Adipocyte (in vitro differentiated cells): Measurements from ENCODE around the gene ST3GAL5.

Experiments used
- DNase-seq: peaks from one replicate; pipeline ENCODE4 v3.0.0-alpha.2; 2015; ENCODE audit warnings: low read depth
- H3K27me3 ChIP-seq: replicated peaks from 2 replicates; pipeline ENCODE4 v1.7.0; 2013; ENCODE audit warnings: mild to moderate bottlenecking, low read length, moderate library complexity; ENCODE audit not compliant: control insufficient read depth, insufficient read depth
- H3K36me3 ChIP-seq: 2 replicates; pipeline ENCODE4 v1.7.0; 2013; ENCODE audit warnings: low read length, mild to moderate bottlenecking, moderate library complexity; ENCODE audit not compliant: control insufficient read depth, insufficient read depth, severe bottlenecking
- H3K4me1 ChIP-seq: 2 replicates; pipeline ENCODE4 v1.7.0; 2013; ENCODE audit warnings: mild to moderate bottlenecking, low read length, moderate library complexity; ENCODE audit not compliant: control insufficient read depth, insufficient read depth
- H3K4me3 ChIP-seq: 2 replicates; pipeline ENCODE4 v1.7.0; 2013; ENCODE audit warnings: mild to moderate bottlenecking, low read length, moderate library complexity
- H3K9ac ChIP-seq: 2 replicates; pipeline ENCODE4 v1.7.0; 2013; ENCODE audit warnings: mild to moderate bottlenecking, low read length, moderate library complexity
- H3K9me3 ChIP-seq: 2 replicates; pipeline ENCODE4 v1.7.0; 2013; ENCODE audit warnings: mild to moderate bottlenecking, low read length, moderate library complexity; ENCODE audit not compliant: control insufficient read depth

Gene ST3GAL5

GRCh38 chr2:85810371-85811179 lies 78.2 kb downstream of the ST3GAL5 start:
- H3K9me3 ChIP-seq = no peaks in the 10 kb centered on the region
- no peak for DNase-seq
- no peak overlapping the region for H3K4me3 ChIP-seq

GRCh38 chr2:85807756-85808155 lies 81.0 kb downstream of the ST3GAL5 start:
- no peak for DNase-seq
- H3K27me3 ChIP-seq = peaks cover 2% of the 10 kb centered on the region
- no peak overlapping the region for H3K9ac ChIP-seq

More at GRCh38 chr2:85810371-85811179, 78.2 kb downstream of the ST3GAL5 start:
- Histone ChIP-seq H3K9ac (peak overlapping the region; percentile 52), H3K27me3 (no peaks in the 10 kb centered on the region), H3K36me3 (no peaks in the 10 kb centered on the region), H3K4me1 (peaks cover 21% of the 10 kb centered on the region)

GRCh38 chr2:85806358-85807118 lies 82.3 kb downstream of the ST3GAL5 start:
- Histone ChIP-seq H3K9ac (no peak overlapping the region), H3K36me3 (no peaks in the 10 kb centered on the region), H3K9me3 (no peaks in the 10 kb centered on the region), H3K4me3 (no peak overlapping the region), H3K4me1 (peaks cover 25% of the 10 kb centered on the region), H3K27me3 (peaks cover 2% of the 10 kb centered on the region)
- DNase-seq = no peak

More at GRCh38 chr2:85807756-85808155, 81.0 kb downstream of the ST3GAL5 start:
- peaks cover 30% of the 10 kb centered on the region for H3K4me1 ChIP-seq
- no peak overlapping the region for H3K4me3 ChIP-seq
- H3K9me3 ChIP-seq = no peaks in the 10 kb centered on the region
- H3K36me3 ChIP-seq = no peaks in the 10 kb centered on the region

GRCh38 chr2:85804583-85804982 lies 84.2 kb downstream of the ST3GAL5 start:
- no peaks in the 10 kb centered on the region for H3K9me3 ChIP-seq
- no peak overlapping the region for H3K9ac ChIP-seq
- peak; percentile 56 for DNase-seq
- H3K36me3 ChIP-seq = no peaks in the 10 kb centered on the region
- H3K27me3 ChIP-seq = peaks cover 2% of the 10 kb centered on the region
- H3K4me3 ChIP-seq = no peak overlapping the region
- peaks cover 16% of the 10 kb centered on the region for H3K4me1 ChIP-seq

GRCh38 chr2:85803704-85804425 lies 84.9 kb downstream of the ST3GAL5 start:
- no peak for DNase-seq
- Histone ChIP-seq H3K27me3 (peaks cover 2% of the 10 kb centered on the region), H3K4me1 (peaks cover 16% of the 10 kb centered on the region), H3K9me3 (no peaks in the 10 kb centered on the region), H3K4me3 (no peak overlapping the region), H3K9ac (no peak overlapping the region), H3K36me3 (no peaks in the 10 kb centered on the region)

GRCh38 chr2:85802354-85803103 lies 86.3 kb downstream of the ST3GAL5 start:
- Histone ChIP-seq H3K9ac (no peak overlapping the region), H3K27me3 (peaks cover 2% of the 10 kb centered on the region), H3K4me1 (peaks cover 16% of the 10 kb centered on the region), H3K36me3 (no peaks in the 10 kb centered on the region), H3K9me3 (no peaks in the 10 kb centered on the region), H3K4me3 (no peak overlapping the region)
- DNase-seq = peak; percentile 71

GRCh38 chr2:85801871-85802270 lies 86.9 kb downstream of the ST3GAL5 start:
- no peaks in the 10 kb centered on the region for H3K9me3 ChIP-seq
- peaks cover 2% of the 10 kb centered on the region for H3K27me3 ChIP-seq
- DNase-seq = no peak
- H3K36me3 ChIP-seq = no peaks in the 10 kb centered on the region
- H3K4me3 ChIP-seq = no peak overlapping the region
- H3K4me1 ChIP-seq = peaks cover 18% of the 10 kb centered on the region
- H3K9ac ChIP-seq = no peak overlapping the region

GRCh38 chr2:85800586-85800985 lies 88.2 kb downstream of the ST3GAL5 start:
- DNase-seq = no peak
- Histone ChIP-seq H3K9ac (no peak overlapping the region), H3K4me1 (peaks cover 27% of the 10 kb centered on the region), H3K9me3 (no peaks in the 10 kb centered on the region), H3K27me3 (peaks cover 2% of the 10 kb centered on the region), H3K36me3 (no peaks in the 10 kb centered on the region), H3K4me3 (no peak overlapping the region)

GRCh38 chr2:85799215-85799956 lies 89.4 kb downstream of the ST3GAL5 start:
- no peaks in the 10 kb centered on the region for H3K36me3 ChIP-seq
- H3K27me3 ChIP-seq = peaks cover 2% of the 10 kb centered on the region
- no peak overlapping the region for H3K9ac ChIP-seq
- H3K9me3 ChIP-seq = no peaks in the 10 kb centered on the region
- H3K4me3 ChIP-seq = no peak overlapping the region
- no peak for DNase-seq
- H3K4me1 ChIP-seq = peaks cover 28% of the 10 kb centered on the region

GRCh38 chr2:85797921-85798320 lies 90.9 kb downstream of the ST3GAL5 start:
- DNase-seq = peak; percentile 66
- Histone ChIP-seq H3K27me3 (no peaks in the 10 kb centered on the region), H3K4me3 (no peak overlapping the region), H3K36me3 (no peaks in the 10 kb centered on the region), H3K4me1 (peaks cover 42% of the 10 kb centered on the region), H3K9ac (no peak overlapping the region), H3K9me3 (no peaks in the 10 kb centered on the region)
